GM12801 (cell line): Measurements from ENCODE around the gene NUB1.

Experiments
- CTCF ChIP-seq: IDR thresholded peaks from one replicate; pipeline ENCODE4 v1.5.1; 2011; ENCODE audit warnings: control low read depth; ENCODE audit not compliant: insufficient read length; ENCODE audit errors: extremely low read depth

The NUB1 gene

GRCh38 chr7:151327022-151327421 is 14.6 kb upstream of the NUB1 start:
- no peak for TF ChIP-seq CTCF

- no peak for TF ChIP-seq CTCF
Observed at GRCh38 chr7:151327659-151328058, 14.0 kb upstream of the NUB1 start.

GRCh38 chr7:151330181-151330580 is 11.4 kb upstream of the NUB1 start:
- TF ChIP-seq CTCF = no peak

GRCh38 chr7:151330661-151331060 is 11.0 kb upstream of the NUB1 start:
- TF ChIP-seq CTCF = no peak

- TF ChIP-seq CTCF = no peak
Observed at GRCh38 chr7:151334628-151335027, 7.0 kb upstream of the NUB1 start.

- TF ChIP-seq CTCF = no peak
Observed at GRCh38 chr7:151336027-151336708, 5.4 kb upstream of the NUB1 start.

GRCh38 chr7:151337346-151337745 is 4.3 kb upstream of the NUB1 start:
- TF ChIP-seq CTCF = no peak

GRCh38 chr7:151338809-151339208 is 2.8 kb upstream of the NUB1 start:
- no peak for TF ChIP-seq CTCF
